ENCODE results near the gene MED12L.

DNA sequence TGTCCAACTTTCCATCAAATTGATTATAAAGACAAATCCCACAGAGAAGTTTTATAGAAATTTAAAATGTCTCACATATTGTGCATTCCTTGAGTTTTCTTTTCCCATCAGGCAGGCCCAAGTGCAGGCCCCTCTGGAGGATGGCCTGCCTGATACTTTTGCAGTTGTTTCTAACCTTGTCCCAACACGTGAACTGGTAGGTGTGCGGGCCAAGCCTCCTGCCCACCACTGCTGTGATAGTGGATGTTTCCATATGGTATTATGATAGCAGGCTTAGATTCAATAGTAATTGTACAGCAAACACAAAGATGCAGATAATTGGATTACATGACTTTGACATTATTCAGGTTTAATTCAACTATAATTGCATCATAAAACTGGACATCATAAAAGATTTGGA is 297.6 kb downstream of the MED12L start:
- TF ChIP-seq ZNF202 (tag by site-specific recombination; IDR thresholded peaks at IDR 0.05; ENCODE audit: borderline replicate concordance) (no peak), HOXA7 (CRISPR knock-in tag; IDR thresholded peaks at IDR 0.05; ENCODE audit: borderline replicate concordance) (no peak), YY1 (tag by site-specific recombination; IDR thresholded peaks at IDR 0.05) (no peak), ZNF473 (tag by site-specific recombination; IDR thresholded peaks at IDR 0.05) (no peak), ZFP37 (tag by site-specific recombination; IDR thresholded peaks at IDR 0.05) (no peak), ZNF121 (tag by site-specific recombination; IDR thresholded peaks at IDR 0.05) (no peak)
- TF ChIP-seq, protein P1, sequence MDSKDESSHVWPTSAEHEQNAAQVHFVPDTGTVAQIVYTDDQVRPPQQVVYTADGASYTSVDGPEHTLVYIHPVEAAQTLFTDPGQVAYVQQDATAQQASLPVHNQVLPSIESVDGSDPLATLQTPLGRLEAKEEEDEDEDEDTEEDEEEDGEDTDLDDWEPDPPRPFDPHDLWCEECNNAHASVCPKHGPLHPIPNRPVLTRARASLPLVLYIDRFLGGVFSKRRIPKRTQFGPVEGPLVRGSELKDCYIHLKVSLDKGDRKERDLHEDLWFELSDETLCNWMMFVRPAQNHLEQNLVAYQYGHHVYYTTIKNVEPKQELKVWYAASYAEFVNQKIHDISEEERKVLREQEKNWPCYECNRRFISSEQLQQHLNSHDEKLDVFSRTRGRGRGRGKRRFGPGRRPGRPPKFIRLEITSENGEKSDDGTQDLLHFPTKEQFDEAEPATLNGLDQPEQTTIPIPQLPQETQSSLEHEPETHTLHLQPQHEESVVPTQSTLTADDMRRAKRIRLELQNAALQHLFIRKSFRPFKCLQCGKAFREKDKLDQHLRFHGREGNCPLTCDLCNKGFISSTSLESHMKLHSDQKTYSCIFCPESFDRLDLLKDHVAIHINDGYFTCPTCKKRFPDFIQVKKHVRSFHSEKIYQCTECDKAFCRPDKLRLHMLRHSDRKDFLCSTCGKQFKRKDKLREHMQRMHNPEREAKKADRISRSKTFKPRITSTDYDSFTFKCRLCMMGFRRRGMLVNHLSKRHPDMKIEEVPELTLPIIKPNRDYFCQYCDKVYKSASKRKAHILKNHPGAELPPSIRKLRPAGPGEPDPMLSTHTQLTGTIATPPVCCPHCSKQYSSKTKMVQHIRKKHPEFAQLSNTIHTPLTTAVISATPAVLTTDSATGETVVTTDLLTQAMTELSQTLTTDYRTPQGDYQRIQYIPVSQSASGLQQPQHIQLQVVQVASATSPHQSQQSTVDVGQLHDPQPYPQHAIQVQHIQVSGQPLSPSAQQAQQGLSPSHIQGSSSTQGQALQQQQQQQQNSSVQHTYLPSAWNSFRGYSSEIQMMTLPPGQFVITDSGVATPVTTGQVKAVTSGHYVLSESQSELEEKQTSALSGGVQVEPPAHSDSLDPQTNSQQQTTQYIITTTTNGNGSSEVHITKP (tag by site-specific recombination; IDR thresholded peaks at IDR 0.05) = no peak
- TF ChIP-seq, protein P2, sequence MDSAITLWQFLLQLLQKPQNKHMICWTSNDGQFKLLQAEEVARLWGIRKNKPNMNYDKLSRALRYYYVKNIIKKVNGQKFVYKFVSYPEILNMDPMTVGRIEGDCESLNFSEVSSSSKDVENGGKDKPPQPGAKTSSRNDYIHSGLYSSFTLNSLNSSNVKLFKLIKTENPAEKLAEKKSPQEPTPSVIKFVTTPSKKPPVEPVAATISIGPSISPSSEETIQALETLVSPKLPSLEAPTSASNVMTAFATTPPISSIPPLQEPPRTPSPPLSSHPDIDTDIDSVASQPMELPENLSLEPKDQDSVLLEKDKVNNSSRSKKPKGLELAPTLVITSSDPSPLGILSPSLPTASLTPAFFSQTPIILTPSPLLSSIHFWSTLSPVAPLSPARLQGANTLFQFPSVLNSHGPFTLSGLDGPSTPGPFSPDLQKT (IDR thresholded peaks at IDR 0.05; ENCODE audit: borderline replicate concordance, low read depth, low read length) = no peak
- TF ChIP-seq, protein P3, sequence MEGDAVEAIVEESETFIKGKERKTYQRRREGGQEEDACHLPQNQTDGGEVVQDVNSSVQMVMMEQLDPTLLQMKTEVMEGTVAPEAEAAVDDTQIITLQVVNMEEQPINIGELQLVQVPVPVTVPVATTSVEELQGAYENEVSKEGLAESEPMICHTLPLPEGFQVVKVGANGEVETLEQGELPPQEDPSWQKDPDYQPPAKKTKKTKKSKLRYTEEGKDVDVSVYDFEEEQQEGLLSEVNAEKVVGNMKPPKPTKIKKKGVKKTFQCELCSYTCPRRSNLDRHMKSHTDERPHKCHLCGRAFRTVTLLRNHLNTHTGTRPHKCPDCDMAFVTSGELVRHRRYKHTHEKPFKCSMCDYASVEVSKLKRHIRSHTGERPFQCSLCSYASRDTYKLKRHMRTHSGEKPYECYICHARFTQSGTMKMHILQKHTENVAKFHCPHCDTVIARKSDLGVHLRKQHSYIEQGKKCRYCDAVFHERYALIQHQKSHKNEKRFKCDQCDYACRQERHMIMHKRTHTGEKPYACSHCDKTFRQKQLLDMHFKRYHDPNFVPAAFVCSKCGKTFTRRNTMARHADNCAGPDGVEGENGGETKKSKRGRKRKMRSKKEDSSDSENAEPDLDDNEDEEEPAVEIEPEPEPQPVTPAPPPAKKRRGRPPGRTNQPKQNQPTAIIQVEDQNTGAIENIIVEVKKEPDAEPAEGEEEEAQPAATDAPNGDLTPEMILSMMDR (tag by site-specific recombination; IDR thresholded peaks at IDR 0.05) = no peak

Measured in HEK293 (cell line).